Thyroid gland (tissue), 4 donors: ENCODE measurements around the gene PIGZ. TPM values are rescaled to one million over a fixed set of nuclear protein-coding genes. Genes with fewer than 3 reads are reported as not detected.

Experiments used
- DNase-seq, 2 donors: peaks; one replicate each; pipeline ENCODE4 v3.0.0-alpha.2; 2019
- H3K27ac ChIP-seq, 3 donors: fragments of 200-600 bp; sonication (generic); 1 replicate in 2 of 3; 2 replicates in 1 of 3; pipeline ENCODE4 v1.5.1; 2016 to 2019; ENCODE audit warnings: mild to moderate bottlenecking in 1 of 3, moderate library complexity in 1 of 3
- H3K27me3 ChIP-seq: fragments of 200-600 bp; sonication (generic); one replicate; pipeline ENCODE4 v1.5.1; 2019
- H3K36me3 ChIP-seq, 2 donors: fragments of 200-600 bp; sonication (generic); one replicate each; pipeline ENCODE4 v1.5.1; 2016 to 2019
- H3K4me1 ChIP-seq, 2 donors: fragments of 200-600 bp; sonication (generic); one replicate each; pipeline ENCODE4 v1.5.1; 2017 to 2019
- H3K4me3 ChIP-seq, 3 donors: fragments of 200-600 bp; sonication (generic); replicated peaks in 1 of 3; 1 replicate in 2 of 3; 2 replicates in 1 of 3; pipeline ENCODE4 v1.5.1; 2016; ENCODE audit warnings: mild to moderate bottlenecking in 1 of 3
- H3K9me3 ChIP-seq: fragments of 200-600 bp; sonication (generic); one replicate; pipeline ENCODE4 v1.5.1; 2017
- POLR2A ChIP-seq, 2 donors: fragments of 450-650 bp; IDR thresholded peaks; one replicate each; pipeline ENCODE4 v1.6.1; 2017; ENCODE audit warnings: antibody characterized with exemption in 2 of 2, mild to moderate bottlenecking in 2 of 2, moderate library complexity in 1 of 2
- WGBS, 2 donors: methylation state at CpG; one replicate each; pipeline ENCODE4 v1.1.5; 2017; 5-methylcytosine and 5-hydroxymethylcytosine counted together
- intact Hi-C: fragments of 100-400 bp; cut with DNase I; formaldehyde crosslinking; loops from one replicate; pipeline ENCODE4 v1.15.1; 2023
- total RNA-seq, 4 donors: library from RNA; depleted of rRNA; stranded (reverse); fragments of >200 nt; gene quantifications; one replicate each; pipeline ENCODE4 v1.2.3, GENCODE V29; 2016
- TF ChIP-seq, protein P1 (sequence below), 6 experiments: fragments of 200-600 bp in 3 of 6; fragments of 450-650 bp in 3 of 6; sonication (generic) in 3 of 6; IDR thresholded peaks; one replicate each; pipeline ENCODE4 v1.5.1; 2016 to 2019; ENCODE audit warnings: antibody characterized with exemption in 6 of 6, mild to moderate bottlenecking in 2 of 6, inconsistent platforms in 1 of 6, moderate library complexity in 1 of 6

The PIGZ gene
- total RNA-seq, 4 donors from 2014 or later, result 0.46 to 9.5 (median 6.3) TPM

DNA sequence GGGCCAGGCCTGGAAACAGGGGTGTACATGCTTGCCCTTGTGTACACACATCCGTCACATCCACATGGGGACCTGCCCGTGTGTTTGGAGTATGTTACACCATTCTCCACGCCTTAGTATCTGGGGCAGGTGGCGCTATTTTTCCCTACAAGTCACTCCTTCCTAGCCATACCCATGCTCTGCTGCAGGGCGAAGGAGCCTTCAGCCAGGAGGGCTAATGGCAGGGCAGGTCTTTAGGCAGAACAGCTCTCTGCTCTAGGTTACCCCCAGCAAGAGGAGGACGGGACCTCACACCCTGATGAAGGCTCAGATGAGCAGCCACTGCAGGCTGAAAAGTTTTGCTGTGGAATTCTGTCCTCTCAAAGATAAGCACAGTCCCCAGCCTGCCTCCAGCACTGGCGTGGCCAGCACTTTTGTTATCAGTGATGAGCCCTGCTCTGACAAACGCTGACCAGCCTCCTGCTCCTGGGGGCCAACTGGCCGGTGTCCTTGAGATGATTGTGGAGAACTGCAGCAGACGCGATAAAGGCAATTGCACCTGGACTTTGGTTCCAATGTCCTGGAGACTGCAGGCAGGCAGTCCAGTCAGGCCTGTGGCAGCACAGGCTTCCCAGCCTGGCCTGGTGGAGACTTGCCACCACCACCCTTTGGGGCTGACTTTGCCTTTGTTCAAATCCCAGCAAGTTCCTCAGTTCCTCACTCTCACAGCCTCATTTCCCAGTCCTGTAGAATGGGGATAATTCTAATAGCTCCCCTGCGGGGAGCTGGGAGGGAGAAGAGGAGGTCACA is 19.8 kb upstream of the PIGZ start:
- Histone ChIP-seq H3K36me3 (no peaks in the 10 kb centered on the region), H3K27ac (no peak overlapping the region), H3K4me1 (peaks cover 0 to 10% of the 10 kb centered on the region in 2 donors), H3K4me3 (no peak overlapping the region), H3K27me3 (no peaks in the 10 kb centered on the region), H3K9me3 (no peaks in the 10 kb centered on the region)
- no peak for DNase-seq
- intact Hi-C loops, result no loop called here
- 74 to 75% methylated on average over 10 to 12 of the region's 12 CpGs for WGBS, 2 donors
- TF ChIP-seq, protein P1, sequence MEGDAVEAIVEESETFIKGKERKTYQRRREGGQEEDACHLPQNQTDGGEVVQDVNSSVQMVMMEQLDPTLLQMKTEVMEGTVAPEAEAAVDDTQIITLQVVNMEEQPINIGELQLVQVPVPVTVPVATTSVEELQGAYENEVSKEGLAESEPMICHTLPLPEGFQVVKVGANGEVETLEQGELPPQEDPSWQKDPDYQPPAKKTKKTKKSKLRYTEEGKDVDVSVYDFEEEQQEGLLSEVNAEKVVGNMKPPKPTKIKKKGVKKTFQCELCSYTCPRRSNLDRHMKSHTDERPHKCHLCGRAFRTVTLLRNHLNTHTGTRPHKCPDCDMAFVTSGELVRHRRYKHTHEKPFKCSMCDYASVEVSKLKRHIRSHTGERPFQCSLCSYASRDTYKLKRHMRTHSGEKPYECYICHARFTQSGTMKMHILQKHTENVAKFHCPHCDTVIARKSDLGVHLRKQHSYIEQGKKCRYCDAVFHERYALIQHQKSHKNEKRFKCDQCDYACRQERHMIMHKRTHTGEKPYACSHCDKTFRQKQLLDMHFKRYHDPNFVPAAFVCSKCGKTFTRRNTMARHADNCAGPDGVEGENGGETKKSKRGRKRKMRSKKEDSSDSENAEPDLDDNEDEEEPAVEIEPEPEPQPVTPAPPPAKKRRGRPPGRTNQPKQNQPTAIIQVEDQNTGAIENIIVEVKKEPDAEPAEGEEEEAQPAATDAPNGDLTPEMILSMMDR (IDR thresholded peaks at IDR 0.05), result no peak
- TF ChIP-seq POLR2A (IDR thresholded peaks at IDR 0.05), result no peak

- Histone ChIP-seq H3K27me3 (no peaks in the 10 kb centered on the region), H3K36me3 (no peaks in the 10 kb centered on the region), H3K9me3 (no peaks in the 10 kb centered on the region), H3K4me1 (peaks cover 0 to 10% of the 10 kb centered on the region in 2 donors), H3K27ac (no peak overlapping the region), H3K4me3 (no peak overlapping the region)
- intact Hi-C loops, result no loop called here
- no peak for DNase-seq
- TF ChIP-seq, protein P1 (IDR thresholded peaks at IDR 0.05), result no peak
- no peak for TF ChIP-seq POLR2A (IDR thresholded peaks at IDR 0.05)
- WGBS, 2 donors, result 83 to 88% methylated on average over 10 of the region's 10 CpGs
These were observed 18.4 kb upstream of the PIGZ start for GRCh38 chr3:196987022-196987421.

DNA sequence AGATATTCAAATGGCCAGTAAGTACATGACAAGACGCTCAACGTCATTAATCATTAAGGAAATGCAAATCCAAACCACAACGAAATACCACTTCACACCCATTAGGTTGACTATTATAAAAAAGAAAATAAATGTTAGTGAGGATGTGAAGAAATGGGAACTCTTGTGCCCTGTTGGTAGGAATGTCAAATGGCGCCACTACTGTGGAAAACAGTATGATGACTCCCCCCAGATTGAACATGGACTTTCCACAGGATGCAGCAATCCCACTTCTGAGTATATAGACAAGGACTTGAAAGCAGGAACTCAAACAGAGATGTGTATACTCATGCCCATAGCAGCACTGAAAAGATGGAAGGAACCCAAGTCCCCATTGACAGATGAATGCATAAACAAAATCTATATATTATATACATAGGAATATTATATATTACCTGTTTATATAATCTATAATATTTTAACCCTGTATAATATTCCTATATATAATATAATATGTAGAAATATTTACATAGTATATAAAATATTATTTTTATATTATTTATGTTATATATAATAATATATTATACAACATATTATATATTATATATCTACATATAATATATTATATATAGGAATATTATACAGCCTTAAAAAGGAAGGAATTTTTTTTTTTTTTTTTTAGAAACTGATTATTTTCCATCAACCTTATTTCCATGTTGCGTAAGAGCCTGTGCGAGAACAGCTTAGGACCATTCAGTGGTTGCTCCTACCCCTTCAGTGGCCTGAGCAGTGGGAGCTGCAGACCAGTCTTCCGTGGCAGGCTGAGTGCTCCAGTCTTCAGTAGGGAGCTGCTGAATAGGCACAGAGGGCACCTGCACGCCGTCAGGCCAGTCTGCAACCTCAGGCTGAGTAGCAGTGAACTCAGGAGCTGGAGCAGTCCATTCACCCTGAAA is 17.6 kb upstream of the PIGZ start:
- 93% methylated on average over 9 of the region's 9 CpGs for WGBS, 2 donors
- H3K27ac ChIP-seq, result no peak overlapping the region
- no peaks in the 10 kb centered on the region for H3K27me3 ChIP-seq
- TF ChIP-seq, protein P1 (IDR thresholded peaks at IDR 0.05), result no peak
- no peak for TF ChIP-seq POLR2A (IDR thresholded peaks at IDR 0.05)
- DNase-seq, result no peak
- H3K4me1 ChIP-seq, result peaks cover 0 to 10% of the 10 kb centered on the region in 2 donors
- H3K36me3 ChIP-seq, result no peaks in the 10 kb centered on the region
- intact Hi-C loops, result no loop called here
- no peaks in the 10 kb centered on the region for H3K9me3 ChIP-seq
- H3K4me3 ChIP-seq, result no peak overlapping the region

- H3K27ac ChIP-seq, result no peak overlapping the region
- peaks cover 0 to 9% of the 10 kb centered on the region in 2 donors for H3K4me1 ChIP-seq
- H3K9me3 ChIP-seq, result no peaks in the 10 kb centered on the region
- no peaks in the 10 kb centered on the region for H3K27me3 ChIP-seq
- TF ChIP-seq, protein P1 (IDR thresholded peaks at IDR 0.05), result no peak
- no peak for TF ChIP-seq POLR2A (IDR thresholded peaks at IDR 0.05)
- H3K4me3 ChIP-seq, result no peak overlapping the region
- intact Hi-C loops, result no loop called here
- 85 to 95% methylated on average over 6 of the region's 6 CpGs for WGBS, 2 donors
- no peaks in the 10 kb centered on the region for H3K36me3 ChIP-seq
- DNase-seq, result no peak
These were observed 16.7 kb upstream of the PIGZ start for GRCh38 chr3:196985298-196985697.
